Omental fat pad (tissue), 4 donors: ENCODE data around the gene NYNRIN. TPM values are rescaled to one million over a fixed set of nuclear protein-coding genes. Genes with fewer than 3 reads are reported as not detected.
A peak's percentile ranks its signal among the peaks of the same experiment; 100 is the strongest.

Experiments
- ATAC-seq: fragments of 150-250 bp; one replicate; pipeline ENCODE4 v1.9.1; 2016; ENCODE audit warnings: mild to moderate bottlenecking, moderate library complexity; ENCODE audit not compliant: low FRiP score
- DNase-seq: peaks from one replicate; pipeline ENCODE4 v3.0.0-alpha.2; 2019; ENCODE audit warnings: low spot score
- CTCF ChIP-seq, 3 donors: fragments of 450-650 bp; IDR thresholded peaks; one replicate each; pipeline ENCODE4 v1.5.1; 2016 to 2017; ENCODE audit warnings: antibody characterized with exemption in 3 of 3, mild to moderate bottlenecking in 3 of 3, moderate library complexity in 2 of 3
- total RNA-seq, 4 donors: library from RNA; depleted of rRNA; stranded (reverse); fragments of >200 nt; gene quantifications; one replicate each; pipeline ENCODE4 v1.1.0, GENCODE V29; 2016

Gene NYNRIN
- total RNA-seq, 4 donors from 2014 or later, result 4.6 to 24.9 (median 13.0) TPM

DNA sequence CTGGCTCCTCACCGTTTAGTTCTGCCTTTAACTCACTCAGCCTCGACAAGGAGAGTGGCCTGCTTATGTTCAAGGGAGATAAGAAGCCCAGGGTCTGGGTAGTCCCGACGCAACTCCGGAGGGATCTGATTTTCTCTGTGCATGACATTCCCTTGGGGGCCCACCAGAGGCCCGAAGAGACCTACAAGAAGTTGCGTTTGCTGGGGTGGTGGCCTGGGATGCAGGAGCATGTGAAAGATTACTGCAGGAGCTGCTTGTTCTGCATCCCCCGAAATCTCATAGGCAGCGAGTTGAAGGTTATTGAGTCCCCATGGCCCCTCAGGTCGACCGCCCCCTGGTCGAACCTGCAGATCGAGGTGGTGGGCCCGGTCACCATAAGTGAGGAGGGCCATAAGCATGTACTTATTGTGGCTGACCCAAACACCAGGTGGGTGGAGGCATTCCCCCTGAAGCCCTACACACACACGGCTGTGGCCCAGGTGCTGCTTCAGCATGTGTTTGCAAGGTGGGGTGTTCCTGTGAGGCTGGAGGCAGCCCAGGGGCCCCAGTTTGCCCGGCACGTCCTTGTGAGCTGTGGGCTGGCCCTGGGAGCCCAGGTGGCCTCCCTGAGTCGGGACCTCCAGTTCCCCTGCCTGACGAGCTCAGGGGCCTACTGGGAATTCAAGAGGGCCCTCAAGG lies 17.6 kb downstream of the NYNRIN start:
- ATAC-seq, result no peak
- TF ChIP-seq CTCF (IDR thresholded peaks at IDR 0.05), result no peak
- no peak for DNase-seq

DNA sequence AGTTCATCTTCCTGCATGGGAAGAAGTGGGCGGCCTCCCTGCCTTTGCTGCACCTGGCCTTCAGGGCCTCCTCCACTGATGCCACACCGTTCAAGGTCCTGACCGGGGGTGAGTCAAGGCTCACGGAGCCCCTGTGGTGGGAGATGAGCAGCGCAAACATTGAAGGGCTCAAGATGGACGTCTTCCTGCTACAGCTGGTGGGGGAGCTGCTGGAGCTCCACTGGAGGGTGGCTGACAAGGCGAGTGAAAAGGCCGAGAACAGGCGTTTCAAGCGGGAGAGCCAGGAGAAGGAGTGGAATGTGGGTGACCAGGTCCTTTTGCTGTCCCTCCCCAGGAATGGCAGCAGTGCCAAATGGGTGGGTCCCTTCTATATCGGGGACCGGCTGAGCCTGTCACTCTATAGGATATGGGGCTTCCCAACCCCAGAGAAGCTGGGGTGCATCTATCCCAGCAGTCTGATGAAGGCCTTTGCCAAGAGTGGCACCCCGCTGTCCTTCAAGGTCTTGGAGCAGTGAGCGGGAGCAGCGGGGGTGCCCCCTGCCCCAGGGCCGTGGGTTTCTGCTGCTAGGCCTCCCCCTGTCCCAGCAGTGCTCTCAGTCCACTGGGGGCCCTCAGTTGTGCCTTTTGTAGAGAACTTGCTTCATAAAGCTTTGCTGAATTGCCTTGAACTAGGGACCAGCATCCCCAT lies 18.3 kb downstream of the NYNRIN start:
- DNase-seq (no peak), ATAC-seq (no peak)
- TF ChIP-seq CTCF (IDR thresholded peaks at IDR 0.05), result no peak

- no peak for DNase-seq
- ATAC-seq, result no peak
- no peak for TF ChIP-seq CTCF (IDR thresholded peaks at IDR 0.05)
Measured at GRCh38 chr14:24417832-24418491, 19.2 kb downstream of the NYNRIN start.

- no peak for TF ChIP-seq CTCF (IDR thresholded peaks at IDR 0.05)
- peak; percentile 77 for ATAC-seq
- no peak for DNase-seq
Measured at GRCh38 chr14:24418492-24418873, 19.7 kb downstream of the NYNRIN start.

DNA sequence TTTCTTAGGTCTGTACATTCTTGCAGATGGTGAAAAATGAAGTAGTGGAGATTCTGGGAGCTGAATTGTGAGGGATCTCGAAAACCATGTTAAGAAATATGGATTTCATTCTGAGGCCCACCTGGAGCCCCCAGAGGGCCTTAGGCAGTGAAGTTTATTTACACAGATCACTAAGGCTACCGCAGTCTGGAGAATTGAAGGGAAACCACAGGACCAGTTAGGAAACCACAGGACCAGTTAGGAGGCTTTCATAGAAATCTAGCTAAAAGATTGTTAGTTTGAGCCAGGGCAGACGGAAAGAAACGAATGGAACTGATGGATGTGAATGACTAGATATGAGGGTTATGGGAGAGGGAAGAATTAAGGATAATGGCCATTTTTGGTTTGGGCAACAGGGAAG lies 23.5 kb downstream of the NYNRIN start:
- no peak for ATAC-seq
- no peak for TF ChIP-seq CTCF (IDR thresholded peaks at IDR 0.05)

GRCh38 chr14:24422694-24423601 lies 24.1 kb downstream of the NYNRIN start:
- DNase-seq (no peak), ATAC-seq (no peak)
- no peak for TF ChIP-seq CTCF (IDR thresholded peaks at IDR 0.05)

More for the DNA sequence above, 23.5 kb downstream of the NYNRIN start:
- no peak for DNase-seq
